ENCODE results near the gene DPP9.

GRCh38 chr19:4740092-4740491 is 16.4 kb upstream of the DPP9 start:
- no peak for TF ChIP-seq GATA2 (IDR thresholded peaks at IDR 0.05; ENCODE audit: low read depth, low read length)
- no peak for TF ChIP-seq GATA3 (IDR thresholded peaks at IDR 0.05; ENCODE audit: low read depth, low read length)
